ENCODE data around the gene PRPS1L1. TPM values are rescaled to one million over a fixed set of nuclear protein-coding genes. Genes with fewer than 3 reads are reported as not detected.

The PRPS1L1 gene
- total RNA-seq = not detected in 2 replicates

- no peak for TF ChIP-seq CTCF (conservative IDR thresholded peaks at IDR 0.05; ENCODE audit: low read depth, low read length)
- H3K4me3 ChIP-seq (ENCODE audit: low read depth, low read length) = no peak within 1 kb of the TSS
- no peak for DNase-seq (ENCODE audit: low read depth)
Measured at GRCh38 chr7:18027628-18028027, at the start of gene PRPS1L1. Gene PRPS1L1, minus strand, starts transcription at chr7:18027846.

GRCh38 chr7:18076461-18076860, 48.8 kb upstream of the PRPS1L1 start:
- no peak overlapping the region for H3K4me3 ChIP-seq (ENCODE audit: low read depth, low read length)
- TF ChIP-seq CTCF (conservative IDR thresholded peaks at IDR 0.05; ENCODE audit: low read depth, low read length) = no peak
- DNase-seq (ENCODE audit: low read depth) = no peak

DNA sequence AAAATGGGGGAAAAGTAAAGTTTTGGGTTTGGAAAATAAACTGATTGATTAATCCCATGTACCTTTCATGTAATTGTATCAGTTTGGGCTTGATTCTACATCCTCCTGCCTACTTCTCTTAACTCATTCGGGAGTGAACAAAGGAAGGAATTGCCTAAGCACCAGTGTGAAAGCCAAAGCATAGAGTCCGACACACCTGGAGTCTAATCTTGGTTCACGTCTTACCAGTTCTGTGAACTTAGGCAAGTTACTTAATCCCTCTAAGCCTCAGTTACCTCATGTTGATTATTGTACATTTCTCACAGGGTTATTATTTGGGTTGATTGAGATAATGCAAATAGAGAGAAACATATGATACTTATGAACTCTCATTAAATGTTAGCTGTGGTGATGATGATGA, 41.1 kb upstream of the PRPS1L1 start:
- no peak for DNase-seq (ENCODE audit: low read depth)
- no peak for TF ChIP-seq CTCF (conservative IDR thresholded peaks at IDR 0.05; ENCODE audit: low read depth, low read length)
- H3K4me3 ChIP-seq (ENCODE audit: low read depth, low read length) = no peak overlapping the region

DNA sequence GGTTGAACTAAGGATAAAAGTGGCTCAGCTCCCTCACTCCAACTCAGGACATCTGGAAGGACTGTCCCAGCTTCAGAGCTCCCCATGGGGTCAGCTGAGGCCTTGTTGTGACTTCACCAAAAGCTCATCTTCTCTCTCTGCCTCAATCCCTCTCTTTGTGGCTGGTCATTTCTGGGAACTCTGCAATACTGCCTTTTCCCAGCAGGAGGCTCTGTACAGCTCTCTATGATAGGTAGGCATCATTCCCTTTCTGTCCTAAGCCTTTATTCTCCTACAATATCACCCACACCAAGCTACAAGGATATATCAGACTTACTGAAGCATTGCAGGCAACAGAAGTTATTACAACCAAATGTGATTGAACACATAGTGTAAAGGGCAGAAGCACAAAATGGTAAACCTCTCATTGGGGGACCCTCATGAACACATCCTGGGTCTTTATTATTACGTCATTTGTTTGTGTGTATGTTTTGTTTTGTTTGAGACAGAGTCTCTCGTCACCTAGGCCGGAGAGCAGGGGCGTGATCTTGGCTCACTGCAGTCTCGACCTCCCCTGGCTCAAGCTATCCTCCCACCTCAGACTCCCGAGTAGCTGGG, 36.7 kb upstream of the PRPS1L1 start:
- no peak for DNase-seq (ENCODE audit: low read depth)
- TF ChIP-seq CTCF (conservative IDR thresholded peaks at IDR 0.05; ENCODE audit: low read depth, low read length) = peak; percentile 57
- no peak overlapping the region for H3K4me3 ChIP-seq (ENCODE audit: low read depth, low read length)

- H3K4me3 ChIP-seq (ENCODE audit: low read depth, low read length) = no peak overlapping the region
- TF ChIP-seq CTCF (conservative IDR thresholded peaks at IDR 0.05; ENCODE audit: low read depth, low read length) = no peak
- no peak for DNase-seq (ENCODE audit: low read depth)
Measured at GRCh38 chr7:18063149-18063901, 35.7 kb upstream of the PRPS1L1 start.

DNA sequence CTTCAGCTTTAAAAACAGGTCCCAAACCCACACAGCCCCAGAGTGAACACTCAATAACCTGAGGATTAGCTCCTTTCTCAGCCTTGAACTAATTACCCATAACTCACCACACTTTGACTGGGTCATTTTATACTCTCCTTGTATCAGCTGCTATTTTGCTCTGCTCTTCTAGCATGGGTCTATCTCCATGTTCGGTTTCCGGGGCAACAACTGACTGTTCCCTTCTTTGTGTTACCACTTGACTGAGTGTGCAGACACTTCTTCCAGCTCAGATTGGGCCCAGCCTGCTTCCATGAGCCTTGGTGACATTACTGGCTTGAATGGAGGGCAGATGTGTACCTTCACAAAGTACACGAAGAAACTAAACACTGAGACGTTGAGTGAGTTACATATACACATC, 31.5 kb upstream of the PRPS1L1 start:
- no peak overlapping the region for H3K4me3 ChIP-seq (ENCODE audit: low read depth, low read length)
- no peak for TF ChIP-seq CTCF (conservative IDR thresholded peaks at IDR 0.05; ENCODE audit: low read depth, low read length)
- DNase-seq (ENCODE audit: low read depth) = no peak

DNA sequence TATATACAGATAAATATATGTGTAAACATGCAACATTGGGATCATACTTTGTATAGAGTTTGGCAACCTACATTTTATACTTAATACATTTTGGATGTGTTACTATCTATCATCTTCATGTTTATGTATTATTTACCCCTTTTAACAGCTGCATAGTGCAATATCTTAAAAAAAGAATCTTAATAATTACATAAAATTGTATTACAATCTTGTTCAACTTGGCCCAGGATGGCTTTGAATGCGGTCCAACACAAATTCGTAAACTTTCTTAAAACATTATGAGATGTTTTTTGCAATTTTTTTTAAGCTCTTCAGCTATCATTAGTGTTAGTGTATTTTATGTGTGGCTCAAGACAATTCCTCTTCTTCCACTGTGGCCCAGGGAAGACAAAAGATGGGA, 26.3 kb upstream of the PRPS1L1 start:
- DNase-seq (ENCODE audit: low read depth) = no peak
- no peak overlapping the region for H3K4me3 ChIP-seq (ENCODE audit: low read depth, low read length)
- TF ChIP-seq CTCF (conservative IDR thresholded peaks at IDR 0.05; ENCODE audit: low read depth, low read length) = no peak
